GM20431 (cell line): ENCODE data around the gene FBXL17.

Source experiments
- in situ Hi-C: fragments of 300-500 bp; cut with MseI, MboI; formaldehyde crosslinking; loops from one replicate; pipeline ENCODE4 v1.15.0; 2020; ENCODE audit warnings: low sequenced_read_pairs; ENCODE audit not compliant: unreplicated experiment

The FBXL17 gene

DNA sequence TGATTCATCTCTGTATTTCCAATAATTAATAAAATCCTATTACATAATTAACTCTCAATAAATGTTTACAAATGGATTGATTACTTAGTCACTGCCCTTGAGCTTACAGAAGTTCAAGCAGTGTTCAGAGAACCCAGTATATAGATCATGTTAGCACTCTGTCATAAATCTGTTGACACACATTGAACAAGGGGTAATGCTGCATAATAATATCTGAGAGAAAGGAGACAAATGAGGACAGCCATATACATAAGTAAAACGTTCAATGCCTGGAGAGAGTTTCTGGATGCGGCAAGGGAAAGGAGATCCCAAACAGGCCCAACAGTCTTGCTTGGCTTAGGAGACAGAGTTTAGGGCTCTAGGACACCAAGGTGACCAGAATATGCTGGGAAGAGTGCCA lies 270.2 kb downstream of the FBXL17 start:
- in situ Hi-C loops = no loop called here

DNA sequence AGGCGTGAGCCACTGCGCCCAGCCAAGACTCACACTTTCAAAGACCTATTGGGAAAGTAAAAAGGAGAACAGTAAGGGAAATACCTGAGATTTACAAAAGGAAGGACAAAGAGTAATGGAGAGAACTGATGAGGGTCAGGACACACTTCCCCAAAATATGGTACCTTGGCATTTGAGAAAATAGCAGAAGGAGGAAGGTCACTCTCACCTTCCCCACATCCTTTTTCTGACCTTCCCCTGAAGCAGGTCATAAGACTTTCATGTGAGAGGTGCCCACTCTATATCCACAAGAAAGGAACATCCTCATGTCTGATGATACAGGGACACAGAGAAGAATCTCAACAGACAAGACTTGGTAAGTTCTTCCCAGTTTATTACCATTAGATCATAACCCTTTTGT lies 272.8 kb downstream of the FBXL17 start:
- in situ Hi-C loops = no loop called here

DNA sequence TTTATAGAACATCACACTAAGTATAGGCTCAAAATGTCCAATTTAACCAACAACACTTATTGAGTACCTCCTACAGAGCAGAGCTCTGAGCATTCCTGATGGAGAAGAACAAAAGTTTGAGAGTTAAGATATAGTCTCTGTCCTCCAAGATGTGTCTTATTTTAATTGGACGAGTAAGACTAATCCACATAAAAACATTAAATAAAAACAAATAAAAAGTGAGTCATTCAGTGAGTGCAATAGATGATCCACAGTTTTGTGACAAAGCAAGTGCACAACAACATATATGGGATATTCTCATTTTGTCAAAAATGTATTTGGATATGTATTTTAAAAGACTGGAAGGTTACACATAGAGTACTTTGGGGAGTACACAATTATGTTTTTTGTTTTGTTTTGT lies 277.4 kb downstream of the FBXL17 start:
- in situ Hi-C loops = no loop called here

DNA sequence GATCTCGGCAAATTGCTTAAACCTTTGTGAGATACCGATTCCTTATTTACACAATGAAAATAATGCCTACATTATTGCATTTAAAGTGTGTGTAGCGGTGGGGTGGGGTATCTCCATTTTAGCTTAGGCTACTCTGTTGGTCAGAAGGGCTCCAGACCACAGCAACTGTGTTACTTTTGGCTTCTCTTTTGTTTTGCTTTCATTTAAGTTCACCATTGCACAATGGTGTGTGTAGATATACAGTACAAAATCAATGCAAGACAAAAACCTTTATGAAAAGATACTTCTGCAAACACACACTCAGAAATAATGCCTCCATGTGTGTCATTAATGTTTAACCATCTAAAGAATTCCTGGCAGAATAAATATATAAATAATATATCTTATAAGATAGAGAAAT lies 279.4 kb downstream of the FBXL17 start:
- in situ Hi-C loops = no loop called here

DNA sequence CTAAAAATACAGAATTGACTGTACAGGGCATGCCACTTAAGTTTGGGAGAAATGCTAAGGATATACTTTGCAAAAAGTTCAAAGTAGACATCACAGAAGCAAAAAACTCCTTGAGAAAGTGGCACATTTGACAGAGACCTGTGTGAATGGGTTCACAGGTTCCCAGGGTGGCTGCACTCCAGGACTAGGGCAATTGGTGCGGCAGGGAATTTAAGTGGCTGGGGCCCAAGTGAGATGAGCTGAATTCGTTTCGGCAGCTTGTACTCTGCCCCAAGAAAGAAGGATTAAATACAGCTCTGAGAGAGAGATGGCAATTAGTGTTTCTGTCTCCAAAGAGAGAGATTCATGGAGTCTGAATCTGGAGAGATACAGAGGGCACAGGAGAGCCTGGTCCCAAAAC lies 280.1 kb downstream of the FBXL17 start:
- in situ Hi-C loops = no loop called here

DNA sequence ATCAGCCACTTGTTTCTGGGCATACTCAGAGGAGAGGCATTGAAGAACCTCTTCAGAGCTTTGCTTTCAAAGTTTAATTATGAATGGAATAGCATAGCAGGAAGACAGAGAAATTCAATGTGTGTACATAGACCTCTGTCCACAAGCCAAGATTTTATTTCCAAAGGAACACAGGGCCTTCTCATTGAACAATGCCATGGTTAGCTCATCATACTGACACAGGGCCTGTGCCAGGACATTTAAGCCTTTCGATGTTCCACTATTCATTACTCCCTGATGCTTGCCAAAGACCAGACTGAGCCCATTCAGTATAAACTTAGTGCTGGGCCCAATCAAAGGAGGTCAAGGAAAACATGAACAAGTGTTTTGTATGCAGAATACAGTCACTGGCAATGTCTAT lies 280.8 kb downstream of the FBXL17 start:
- in situ Hi-C loops = no loop called here

DNA sequence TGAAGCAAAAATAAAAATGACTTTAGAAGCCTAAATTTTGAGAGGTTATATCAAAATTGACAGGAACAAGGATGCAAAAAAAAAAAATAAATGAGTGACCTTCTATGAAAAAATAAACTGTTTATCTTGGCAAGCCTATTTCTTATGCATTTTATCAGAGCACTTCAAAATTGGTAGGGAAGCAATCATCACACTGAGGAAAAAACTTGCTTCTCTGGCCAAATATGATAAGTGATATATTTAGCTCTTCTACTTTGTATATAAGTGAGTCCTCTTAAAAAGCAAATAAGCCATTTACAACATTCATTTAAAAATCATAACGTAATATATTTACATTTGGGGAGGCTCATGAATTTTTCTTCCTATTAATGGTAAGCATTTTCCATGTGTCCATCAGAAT lies 287.1 kb downstream of the FBXL17 start:
- in situ Hi-C loops = no loop called here

DNA sequence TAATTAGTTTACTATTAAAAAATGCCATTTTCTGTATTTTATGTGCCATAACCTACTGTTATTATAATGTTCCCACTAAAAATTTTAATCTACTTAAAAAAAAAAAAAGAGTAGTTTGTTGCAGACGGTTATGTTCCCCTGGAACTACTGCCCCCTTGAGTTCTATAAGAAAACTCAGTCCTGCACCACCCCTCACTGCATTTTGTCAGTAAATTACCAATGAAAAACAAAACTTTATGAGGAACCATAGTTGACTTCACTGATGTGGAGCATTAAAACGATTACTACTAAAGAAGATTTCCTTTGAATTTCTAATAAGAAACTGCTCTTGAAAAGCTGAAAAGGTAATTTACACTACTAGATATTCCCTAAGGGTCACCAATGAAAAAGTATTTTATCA lies 288.7 kb downstream of the FBXL17 start:
- in situ Hi-C loops = no loop called here

DNA sequence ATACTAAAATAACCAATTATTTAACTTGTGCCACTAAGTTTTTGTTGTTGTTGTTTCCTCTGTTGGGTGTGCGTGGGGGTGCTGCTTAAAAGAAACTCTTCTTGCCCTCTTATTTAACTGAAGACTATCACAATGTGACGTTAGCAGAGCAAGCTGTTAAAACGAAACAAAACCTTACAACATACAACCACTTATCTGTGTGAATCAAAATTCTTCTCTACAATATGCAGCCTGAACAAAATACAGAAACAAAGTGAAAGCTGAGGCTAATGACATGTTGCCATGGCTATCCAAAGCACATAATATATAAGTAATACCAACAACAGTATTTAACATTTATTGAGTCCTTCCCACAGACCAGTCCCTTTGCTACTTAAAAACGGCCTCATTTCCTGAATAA lies 291.0 kb downstream of the FBXL17 start:
- in situ Hi-C loops = no loop called here

DNA sequence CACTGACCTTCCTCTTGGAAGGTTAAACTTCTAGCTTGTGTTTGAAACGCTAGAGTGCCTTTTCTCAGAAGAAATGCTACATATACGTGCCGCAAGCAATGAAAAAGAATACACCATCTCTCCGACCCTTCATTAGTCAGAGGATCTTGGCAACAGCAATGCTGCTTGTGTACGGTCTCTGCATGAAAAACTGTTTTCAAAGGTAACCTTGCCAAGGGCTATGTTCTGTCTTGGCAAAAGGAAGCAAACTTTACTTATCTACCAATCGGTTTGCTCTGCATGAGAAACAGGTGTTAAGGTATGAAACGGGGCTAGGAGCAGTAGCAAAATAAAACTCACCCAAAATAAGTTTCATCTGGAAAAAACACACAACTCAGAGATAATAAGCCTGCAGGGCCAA lies 297.8 kb downstream of the FBXL17 start:
- in situ Hi-C loops = no loop called here

DNA sequence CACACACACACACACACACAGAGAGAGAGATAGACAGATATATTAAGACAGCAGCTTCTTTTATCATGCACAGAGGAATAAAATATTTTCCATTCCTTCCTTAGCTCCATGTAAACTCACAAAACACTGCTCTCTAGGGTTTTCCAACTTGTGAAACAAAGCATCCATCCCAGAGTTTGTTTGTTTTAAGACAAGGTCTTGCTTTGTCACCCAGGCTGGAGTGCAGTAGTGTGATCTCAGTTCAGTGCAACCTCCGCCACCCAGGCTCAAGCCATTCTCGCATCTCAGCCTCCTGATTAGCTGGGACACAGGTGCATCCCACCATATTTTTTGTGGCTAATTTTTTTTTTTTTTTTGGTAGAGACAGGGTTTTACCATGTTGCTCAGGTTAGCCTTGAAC lies 298.7 kb downstream of the FBXL17 start:
- in situ Hi-C loops = no loop called here

DNA sequence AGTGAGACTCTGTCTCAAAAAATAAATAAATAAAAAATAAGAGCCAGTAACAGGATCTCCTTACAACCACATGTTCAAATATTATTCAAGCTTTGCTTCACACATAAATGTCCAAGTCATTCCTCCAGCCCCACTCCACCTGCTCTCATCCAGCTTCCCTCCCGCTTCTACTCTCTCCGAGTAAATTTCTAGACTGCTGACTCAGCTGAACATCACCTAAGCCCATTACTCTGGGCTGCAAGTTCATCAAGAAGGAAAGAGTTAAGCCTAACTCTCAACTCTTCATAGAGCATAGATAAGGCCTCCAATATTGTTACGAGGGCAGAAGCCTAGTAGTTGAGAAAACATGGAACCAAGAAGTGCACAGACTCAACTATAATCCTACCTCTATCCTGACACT lies 300.2 kb downstream of the FBXL17 start:
- in situ Hi-C loops = no loop called here

DNA sequence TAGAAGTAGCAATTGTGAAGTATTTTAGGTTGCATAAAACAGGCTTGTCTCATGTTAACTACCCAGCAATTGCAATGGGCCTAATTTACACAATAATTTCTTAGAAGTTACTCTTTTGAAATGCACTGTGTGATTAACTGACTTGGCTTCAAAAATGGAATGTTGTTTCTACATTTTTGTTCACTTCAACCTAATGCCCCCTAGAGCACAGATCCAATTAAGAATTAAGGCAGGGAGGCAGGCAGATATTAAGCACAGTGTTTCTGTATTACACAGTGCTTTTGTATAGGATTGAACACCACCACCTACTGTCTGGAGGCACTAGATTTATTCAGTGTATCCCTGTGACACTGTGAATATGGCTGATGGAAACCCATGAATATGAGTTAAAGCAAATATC lies 302.1 kb downstream of the FBXL17 start:
- in situ Hi-C loops = no loop called here

DNA sequence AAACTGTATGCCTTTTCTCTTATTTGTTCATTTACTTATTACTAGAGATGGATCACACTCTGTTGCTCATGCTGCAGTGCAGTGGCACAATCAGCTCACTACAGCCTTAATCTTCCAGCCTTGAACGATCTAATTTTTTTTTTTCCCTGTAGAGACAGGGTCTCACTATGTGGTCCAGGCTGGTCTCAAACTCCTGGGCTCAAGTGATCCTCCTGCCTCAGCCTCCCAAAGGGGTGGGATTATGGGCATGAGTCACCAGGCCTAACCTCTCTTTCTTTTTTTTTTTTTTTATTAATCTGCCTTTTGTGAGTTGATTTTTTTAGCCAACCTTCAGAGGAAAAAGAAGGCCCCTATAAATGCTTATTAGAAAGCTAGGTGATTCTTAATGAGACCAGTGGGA lies 303.0 kb downstream of the FBXL17 start:
- in situ Hi-C loops = no loop called here

DNA sequence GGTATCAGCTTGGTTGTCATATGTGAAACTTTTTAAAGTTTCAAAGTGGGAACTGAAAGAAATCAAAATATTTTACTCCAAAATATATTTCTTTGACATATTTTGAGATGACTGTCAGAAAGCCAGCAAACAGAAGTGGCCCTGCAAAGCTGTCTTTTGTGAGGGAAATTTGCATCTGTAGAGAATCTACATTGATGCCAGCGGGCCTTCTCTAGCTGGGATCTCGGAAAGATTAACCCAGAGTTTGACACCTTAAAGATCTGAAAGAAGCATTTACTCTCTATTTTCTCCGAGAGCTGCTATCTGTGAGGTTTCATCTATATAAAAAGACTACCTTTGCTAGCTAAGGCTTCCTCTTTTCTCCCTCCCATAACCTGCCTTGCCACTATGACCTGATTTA lies 303.6 kb downstream of the FBXL17 start:
- in situ Hi-C loops = no loop called here

DNA sequence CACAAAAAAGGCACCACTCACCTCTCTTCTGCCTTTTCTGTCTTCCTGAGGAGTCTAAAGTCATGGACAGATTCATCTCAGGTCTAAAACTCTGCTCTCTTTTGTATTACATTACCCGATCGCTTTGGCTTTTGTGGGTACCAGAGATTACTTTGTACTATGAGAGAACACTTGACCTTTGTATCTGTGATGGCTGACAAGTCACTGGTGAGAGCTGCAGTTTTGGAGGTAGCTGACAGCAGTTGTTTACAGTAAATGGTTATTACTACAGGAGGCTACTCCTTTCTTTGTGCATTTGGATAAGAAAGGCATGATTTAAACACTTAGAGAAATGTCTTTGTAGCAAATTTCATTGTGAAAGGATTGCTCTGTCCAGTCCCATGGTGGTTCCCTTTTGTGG lies 307.3 kb downstream of the FBXL17 start:
- in situ Hi-C loops = no loop called here

DNA sequence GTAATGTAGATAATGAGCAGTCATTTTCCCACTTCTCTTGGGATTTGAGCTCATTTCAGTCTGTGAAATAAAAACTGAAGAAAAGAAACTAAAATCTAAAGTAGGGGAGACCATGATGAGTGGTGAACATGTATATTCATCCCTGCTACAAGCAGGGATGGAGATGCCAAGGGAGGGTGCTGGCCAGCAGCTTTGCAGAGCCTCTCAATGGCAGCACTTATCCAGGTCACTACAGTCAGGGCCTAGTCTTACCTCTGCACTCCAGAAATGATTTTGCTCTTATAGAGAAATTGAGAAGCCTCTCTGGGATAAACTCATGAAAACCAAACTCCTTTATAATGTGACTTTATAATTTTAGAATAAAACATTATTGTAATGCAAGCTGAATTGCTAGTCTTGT lies 317.6 kb downstream of the FBXL17 start:
- in situ Hi-C loops = no loop called here

DNA sequence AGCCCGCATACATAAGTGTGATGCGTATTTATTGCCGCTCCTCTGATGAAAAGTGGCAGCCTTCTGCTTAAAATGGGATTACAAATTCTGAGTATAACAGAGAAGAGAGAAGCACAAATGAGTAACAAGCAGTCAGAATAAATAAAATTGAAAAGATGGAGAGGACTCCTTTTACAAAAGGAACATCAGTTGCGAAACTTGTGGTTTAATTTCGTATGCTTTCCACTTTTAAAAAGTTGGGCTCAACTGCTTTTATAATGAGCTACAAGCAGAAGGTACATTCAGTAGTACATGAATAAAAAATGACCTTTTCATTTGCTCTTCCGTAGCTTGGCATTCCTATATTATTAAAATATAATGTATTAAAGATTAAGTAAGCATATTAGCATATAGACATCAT lies 320.0 kb downstream of the FBXL17 start:
- in situ Hi-C loops = no loop called here

DNA sequence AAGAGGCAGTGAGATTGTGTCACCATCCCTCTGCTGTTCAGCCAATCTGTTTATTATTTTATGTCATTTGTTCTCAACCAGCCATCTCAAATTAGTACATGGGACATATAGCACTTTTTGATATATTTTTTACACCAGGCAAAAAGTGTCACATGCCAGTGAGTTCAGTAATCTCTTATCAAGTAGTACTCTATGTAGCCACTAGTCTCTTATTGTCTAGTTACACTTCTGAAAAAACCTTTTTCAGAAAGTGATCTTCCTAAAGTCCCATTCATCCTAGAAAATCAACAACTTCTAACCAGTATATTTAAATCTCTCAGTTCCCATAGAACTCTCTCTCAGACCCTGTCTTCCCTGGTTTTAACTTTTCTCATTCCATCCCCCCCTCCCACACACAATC lies 321.6 kb downstream of the FBXL17 start:
- in situ Hi-C loops = no loop called here

DNA sequence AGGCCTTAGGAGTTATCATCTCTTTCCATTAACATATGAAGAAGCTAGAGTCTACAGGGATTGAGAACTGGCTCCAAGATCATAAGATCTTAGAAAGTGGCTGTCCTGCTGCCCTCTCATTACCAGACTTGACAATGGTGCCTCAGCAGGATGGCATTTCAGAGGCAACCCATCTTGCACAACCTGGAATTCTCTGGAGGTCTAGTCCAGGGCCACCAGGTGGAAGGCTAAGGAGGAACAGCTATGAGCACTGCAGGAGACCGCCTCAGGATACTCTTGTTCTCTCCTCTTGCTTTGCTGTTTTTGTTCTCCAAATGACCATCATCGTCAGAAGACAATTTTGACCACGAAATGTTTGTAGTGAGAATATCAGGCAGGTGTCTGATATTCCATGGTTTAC lies 322.6 kb downstream of the FBXL17 start:
- in situ Hi-C loops = no loop called here

DNA sequence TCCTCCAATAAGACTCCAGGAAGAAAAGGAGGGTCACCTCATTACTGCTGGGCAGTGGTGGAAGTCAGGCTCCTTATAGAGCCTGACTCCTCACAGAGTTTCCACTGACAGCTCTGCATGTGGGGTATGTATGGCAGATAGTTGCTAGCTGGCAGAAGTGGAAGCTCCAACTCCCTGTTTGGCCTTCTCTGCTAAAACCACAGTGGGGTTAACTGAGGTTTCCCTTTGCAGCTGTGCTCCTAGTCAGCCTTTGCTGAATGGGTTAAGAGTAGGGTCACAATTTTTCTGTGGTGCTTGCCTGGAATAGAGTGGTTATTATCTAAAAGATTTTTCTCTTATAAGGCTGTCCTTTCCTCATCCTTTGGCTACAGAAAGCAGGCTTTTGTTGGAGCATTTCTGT lies 327.5 kb downstream of the FBXL17 start:
- in situ Hi-C loops = no loop called here

DNA sequence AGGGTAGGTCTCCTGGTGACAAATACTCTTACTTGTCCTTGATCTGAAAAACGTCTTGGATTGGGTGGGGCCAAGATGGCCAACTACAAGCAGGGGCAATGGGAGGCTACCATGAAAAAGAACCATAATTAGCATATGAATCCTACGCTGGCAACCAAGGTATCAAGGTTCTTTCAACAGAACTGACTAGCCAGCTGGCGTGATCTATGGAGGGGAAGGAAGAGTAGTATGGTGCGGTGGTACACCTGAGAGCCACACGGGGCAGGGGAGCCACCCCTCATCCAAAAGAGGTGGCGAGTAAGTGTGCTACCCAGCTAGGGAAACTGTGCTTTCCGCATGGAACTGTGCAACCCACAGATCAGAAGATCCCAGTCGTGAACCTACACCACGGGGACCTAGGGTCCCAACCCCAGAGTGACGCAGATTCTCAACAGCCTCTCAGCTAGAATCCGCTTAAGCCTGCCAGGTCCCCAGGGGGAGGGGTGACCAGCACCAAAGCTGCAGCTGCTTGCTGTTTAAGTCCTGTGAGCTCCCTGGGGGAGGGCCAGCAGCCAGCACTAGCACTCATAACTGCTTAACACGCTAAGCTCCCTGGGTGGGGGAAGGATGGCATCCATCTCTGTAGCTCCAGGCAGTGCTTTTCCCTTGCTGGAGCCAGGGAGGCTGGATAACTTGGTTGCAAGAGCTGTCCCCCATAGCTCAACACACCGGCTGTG lies 334.8 kb downstream of the FBXL17 start:
- in situ Hi-C loops = no loop called here

DNA sequence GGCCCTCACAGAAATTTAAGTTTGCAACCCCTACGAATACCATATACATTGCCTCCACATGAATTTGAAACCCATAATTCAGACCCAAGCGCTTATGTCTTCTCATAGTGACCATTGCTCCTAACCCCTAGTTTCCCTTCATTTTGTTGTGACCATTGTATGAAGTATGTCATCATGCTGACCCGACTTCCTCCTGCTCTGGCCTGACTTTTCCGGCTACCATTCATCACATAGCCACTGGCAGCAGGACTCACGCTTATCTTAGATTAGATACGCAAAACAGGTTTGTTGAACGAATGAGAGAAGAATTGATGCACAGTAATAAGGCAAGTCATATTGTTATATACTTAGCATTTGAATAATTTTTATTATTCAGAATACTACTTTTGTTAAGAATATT lies 345.4 kb downstream of the FBXL17 start:
- in situ Hi-C loops = no loop called here
